ENCODE measurements around the gene TSPYL6. TPM values are rescaled to one million over a fixed set of nuclear protein-coding genes. Genes with fewer than 3 reads are reported as not detected.

TSPYL6 gene
- polyA plus RNA-seq, 2 of the 4 experiments (the other 2 are of a cell fraction) = not detected

GRCh38 chr2:54259413-54260240 is 3.6 kb upstream of the TSPYL6 start:
- ATAC-seq = no peak
- 59% methylated on average over 6 of the region's 6 CpGs for WGBS (ENCODE audit: missing lambda C conversion rate)

GRCh38 chr2:54258166-54258565 is 2.1 kb upstream of the TSPYL6 start:
- 39% methylated on average over 2 of the region's 2 CpGs for WGBS (ENCODE audit: missing lambda C conversion rate)
- no peak for DNase-seq (ENCODE audit: low read depth in 1 of 2, low spot score in 1 of 2)
- no peak overlapping the region for H3K4me3 ChIP-seq
- no peaks in the 10 kb centered on the region for H3K9me3 ChIP-seq
- ATAC-seq = no peak
- peaks cover 11% of the 10 kb centered on the region; the same call in 2 of the 3 replicates for H3K4me1 ChIP-seq
- TF ChIP-seq BCL3 (IDR thresholded peaks at IDR 0.05) (no peak), PHF8 (IDR thresholded peaks at IDR 0.05; ENCODE audit: borderline replicate concordance, low read depth) (no peak), MYC (IDR thresholded peaks at IDR 0.05; ENCODE audit: borderline replicate concordance, low read length) (no peak), REST (IDR thresholded peaks at IDR 0.05) (no peak)
- FAIRE-seq = no peak
- POLR2A ChIA-PET = no interaction called here
- H3K27ac ChIP-seq = no peak overlapping the region
- CTCF ChIA-PET = interaction anchor here (0.8 kb wide), 1 partner anchor 13 kb away, joined by 3 read pairs; no protein-coding TSS in a partner anchor
- H3K4me2 ChIP-seq = no peak overlapping the region

More at GRCh38 chr2:54259413-54260240, 3.6 kb upstream of the TSPYL6 start:
- H3K4me2 ChIP-seq = no peak overlapping the region
- no peak for DNase-seq (ENCODE audit: low read depth in 1 of 2, low spot score in 1 of 2)
- ChIA-PET POLR2A (no interaction called here), CTCF (no interaction called here)
- no peak for FAIRE-seq
- TF ChIP-seq ZNF302 (CRISPR knock-in tag; IDR thresholded peaks at IDR 0.05) = no peak
- TF ChIP-seq RAD21 (conservative IDR thresholded peaks at IDR 0.05 in 1 of 2, IDR thresholded peaks at IDR 0.05 in 1 of 2) = no peak
- no peak for TF ChIP-seq ESRRA (IDR thresholded peaks at IDR 0.05; ENCODE audit: borderline replicate concordance, low read length)
- no peak for TF ChIP-seq FOSB (CRISPR knock-in tag; IDR thresholded peaks at IDR 0.05)
- no peak for TF ChIP-seq TP53 (CRISPR knock-in tag; IDR thresholded peaks at IDR 0.05)
- no peak for TF ChIP-seq EHMT2 (IDR thresholded peaks at IDR 0.05; ENCODE audit: low read depth)
- no peak overlapping the region for H3K27ac ChIP-seq
- no peak overlapping the region for H3K4me3 ChIP-seq
- peaks cover 11% of the 10 kb centered on the region; the same call in 2 of the 3 replicates for H3K4me1 ChIP-seq
- no peaks in the 10 kb centered on the region for H3K9me3 ChIP-seq

GRCh38 chr2:54255230-54256090 is 569 bp downstream of the TSPYL6 start:
- Histone ChIP-seq H3K4me3 (no peak overlapping the region), H3K4me1 (no peaks in the 10 kb centered on the region), H3K9me3 (no peaks in the 10 kb centered on the region), H3K4me2 (no peak overlapping the region), H3K27ac (no peak overlapping the region)
- no peak for DNase-seq (ENCODE audit: low read depth in 1 of 2, low spot score in 1 of 2)
- CTCF ChIA-PET = interaction anchor here (1.3 to 1.4 kb wide), 3 partner anchors 12 to 30 kb away, joined by 3 to 6 read pairs (median 3); no protein-coding TSS in a partner anchor
- no peak for ATAC-seq
- POLR2A ChIA-PET = no interaction called here
- 79% methylated on average over 37 of the region's 37 CpGs for WGBS (ENCODE audit: missing lambda C conversion rate)
- FAIRE-seq = no peak
- TF ChIP-seq HOXB13 (CRISPR knock-in tag; IDR thresholded peaks at IDR 0.05; ENCODE audit: low read depth) (no peak), ZSCAN20 (CRISPR knock-in tag; IDR thresholded peaks at IDR 0.05) (no peak), HOXB5 (CRISPR knock-in tag; IDR thresholded peaks at IDR 0.05) (no peak), PBX3 (IDR thresholded peaks at IDR 0.05) (no peak), REST (IDR thresholded peaks at IDR 0.05) (no peak), KDM1A (IDR thresholded peaks at IDR 0.05; ENCODE audit: low read depth) (no peak), RARB (CRISPR knock-in tag; IDR thresholded peaks at IDR 0.05) (no peak), POLR2A (IDR thresholded peaks at IDR 0.05; ENCODE audit: low read length) (no peak), PHF8 (IDR thresholded peaks at IDR 0.05; ENCODE audit: borderline replicate concordance, low read depth) (no peak), CHD2 (IDR thresholded peaks at IDR 0.05; ENCODE audit: low read length, partially characterized antibody) (no peak), TFCP2L1 (CRISPR knock-in tag; IDR thresholded peaks at IDR 0.05) (no peak), CBX8 (IDR thresholded peaks at IDR 0.05) (no peak), NR3C1 (IDR thresholded peaks at IDR 0.05) (no peak)

Measured in A549 (cell line).